HL-60 (cell line): ENCODE results near the gene NETO2.

Experiments
- DNase-seq, 2 experiments: peaks; one replicate each; pipeline ENCODE4 v3.0.0-alpha.2; 2010 to 2020; ENCODE audit warnings: low read depth in 1 of 2, low spot score in 1 of 2
- H3K27ac ChIP-seq: fragments of 250-450 bp; sonication (Bioruptor Pico); replicated peaks from 2 replicates; pipeline ENCODE4 v1.5.1; 2020; ENCODE audit warnings: mild to moderate bottlenecking, moderate library complexity
- H3K27me3 ChIP-seq: fragments of 250-450 bp; sonication (Bioruptor Pico); 2 replicates; pipeline ENCODE4 v1.5.1; 2021; ENCODE audit warnings: mild to moderate bottlenecking, moderate library complexity; ENCODE audit not compliant: insufficient read depth, poor library complexity, severe bottlenecking
- H3K4me3 ChIP-seq: replicated peaks from 2 replicates; pipeline ENCODE4 v1.5.1; 2011; ENCODE audit warnings: mild to moderate bottlenecking, control low read depth, low read length; ENCODE audit not compliant: insufficient read depth
- CTCF ChIP-seq: IDR thresholded peaks from one replicate; pipeline ENCODE4 v1.5.1; 2011; ENCODE audit warnings: low read length, control low read depth, inconsistent platforms; ENCODE audit not compliant: insufficient read depth
- GABPA ChIP-seq: IDR thresholded peaks from 2 replicates; pipeline ENCODE4 v1.6.1; 2012; ENCODE audit warnings: low read depth
- POLR2AphosphoS5 ChIP-seq: IDR thresholded peaks from 2 replicates; pipeline ENCODE4 v1.6.1; 2012; ENCODE audit warnings: low read depth
- SPI1 ChIP-seq: IDR thresholded peaks from 2 replicates; pipeline ENCODE4 v1.6.1; 2012; ENCODE audit warnings: low read depth, mild to moderate bottlenecking, borderline replicate concordance
- TF ChIP-seq, protein P1 (sequence below): IDR thresholded peaks from 2 replicates; pipeline ENCODE4 v1.6.1; 2012; ENCODE audit warnings: low read depth; ENCODE audit not compliant: insufficient replicate concordance

NETO2 gene

DNA sequence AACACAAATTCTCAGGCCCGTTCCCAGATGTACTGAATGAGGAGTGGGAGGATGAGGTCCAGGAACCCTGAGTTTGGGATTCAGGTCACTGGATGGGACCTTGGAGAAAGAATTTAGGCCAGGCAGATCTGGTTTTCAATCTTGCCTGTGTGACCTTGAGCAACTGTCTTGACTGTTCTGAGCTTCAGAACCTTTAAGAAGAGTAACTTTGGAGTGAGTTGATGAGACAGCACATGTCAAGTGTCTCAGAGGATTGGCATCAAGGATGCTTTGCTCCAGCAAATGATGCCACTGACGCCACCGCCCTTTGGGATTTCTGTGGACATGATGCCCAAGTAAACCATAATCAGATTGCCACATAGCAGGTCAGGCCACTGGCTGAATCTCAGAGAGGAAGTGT, 114.0 kb downstream of the NETO2 start:
- Histone ChIP-seq H3K27me3 (no peaks in the 10 kb centered on the region), H3K4me3 (no peak overlapping the region), H3K27ac (no peak overlapping the region)
- no peak for TF ChIP-seq CTCF
- no peak for DNase-seq

- Histone ChIP-seq H3K4me3 (no peak overlapping the region), H3K27ac (no peak overlapping the region), H3K27me3 (no peaks in the 10 kb centered on the region)
- no peak for DNase-seq
- no peak for TF ChIP-seq GABPA
- no peak for TF ChIP-seq POLR2AphosphoS5
- TF ChIP-seq, protein P1, sequence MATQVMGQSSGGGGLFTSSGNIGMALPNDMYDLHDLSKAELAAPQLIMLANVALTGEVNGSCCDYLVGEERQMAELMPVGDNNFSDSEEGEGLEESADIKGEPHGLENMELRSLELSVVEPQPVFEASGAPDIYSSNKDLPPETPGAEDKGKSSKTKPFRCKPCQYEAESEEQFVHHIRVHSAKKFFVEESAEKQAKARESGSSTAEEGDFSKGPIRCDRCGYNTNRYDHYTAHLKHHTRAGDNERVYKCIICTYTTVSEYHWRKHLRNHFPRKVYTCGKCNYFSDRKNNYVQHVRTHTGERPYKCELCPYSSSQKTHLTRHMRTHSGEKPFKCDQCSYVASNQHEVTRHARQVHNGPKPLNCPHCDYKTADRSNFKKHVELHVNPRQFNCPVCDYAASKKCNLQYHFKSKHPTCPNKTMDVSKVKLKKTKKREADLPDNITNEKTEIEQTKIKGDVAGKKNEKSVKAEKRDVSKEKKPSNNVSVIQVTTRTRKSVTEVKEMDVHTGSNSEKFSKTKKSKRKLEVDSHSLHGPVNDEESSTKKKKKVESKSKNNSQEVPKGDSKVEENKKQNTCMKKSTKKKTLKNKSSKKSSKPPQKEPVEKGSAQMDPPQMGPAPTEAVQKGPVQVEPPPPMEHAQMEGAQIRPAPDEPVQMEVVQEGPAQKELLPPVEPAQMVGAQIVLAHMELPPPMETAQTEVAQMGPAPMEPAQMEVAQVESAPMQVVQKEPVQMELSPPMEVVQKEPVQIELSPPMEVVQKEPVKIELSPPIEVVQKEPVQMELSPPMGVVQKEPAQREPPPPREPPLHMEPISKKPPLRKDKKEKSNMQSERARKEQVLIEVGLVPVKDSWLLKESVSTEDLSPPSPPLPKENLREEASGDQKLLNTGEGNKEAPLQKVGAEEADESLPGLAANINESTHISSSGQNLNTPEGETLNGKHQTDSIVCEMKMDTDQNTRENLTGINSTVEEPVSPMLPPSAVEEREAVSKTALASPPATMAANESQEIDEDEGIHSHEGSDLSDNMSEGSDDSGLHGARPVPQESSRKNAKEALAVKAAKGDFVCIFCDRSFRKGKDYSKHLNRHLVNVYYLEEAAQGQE, result no peak
- no peak for TF ChIP-seq CTCF
- TF ChIP-seq SPI1, result no peak
These were observed 114.9 kb downstream of the NETO2 start for GRCh38 chr16:47028767-47029377.
